ENCODE data around the gene IGF2R. TPM values are rescaled to one million over a fixed set of nuclear protein-coding genes. Genes with fewer than 3 reads are reported as not detected.

IGF2R gene
- total RNA-seq, 1 experiment from 2014 or later = 75.3 TPM

DNA sequence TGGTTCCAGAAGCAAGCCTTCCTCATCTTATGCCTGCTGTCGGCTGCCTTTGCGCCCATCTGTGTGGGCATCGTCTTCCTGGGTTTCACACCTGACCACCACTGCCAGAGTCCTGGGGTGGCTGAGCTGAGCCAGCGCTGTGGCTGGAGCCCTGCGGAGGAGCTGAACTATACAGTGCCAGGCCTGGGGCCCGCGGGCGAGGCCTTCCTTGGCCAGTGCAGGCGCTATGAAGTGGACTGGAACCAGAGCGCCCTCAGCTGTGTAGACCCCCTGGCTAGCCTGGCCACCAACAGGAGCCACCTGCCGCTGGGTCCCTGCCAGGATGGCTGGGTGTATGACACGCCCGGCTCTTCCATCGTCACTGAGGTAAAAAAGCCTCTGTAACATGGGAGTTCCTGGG is 153.1 kb downstream of the IGF2R start:
- DNase-seq (ENCODE audit: low spot score) (no peak), ATAC-seq (no peak)
- Mint-ChIP-seq H3K9me3 (peaks cover 27% of the 10 kb centered on the region), H3K4me1 (no peaks in the 10 kb centered on the region), H3K36me3 (peaks cover 6% of the 10 kb centered on the region), H3K4me3 (no peak overlapping the region), H3K27ac (no peak overlapping the region), H3K27me3 (ENCODE audit: low read depth) (no peaks in the 10 kb centered on the region)
- ChIA-PET CTCF (no interaction called here), POLR2A (no interaction called here)
- TF ChIP-seq CREB1 (CRISPR knock-in tag; IDR thresholded peaks at IDR 0.05) (no peak), SOX15 (CRISPR knock-in tag; IDR thresholded peaks at IDR 0.05) (no peak), ZBTB21 (CRISPR knock-in tag; IDR thresholded peaks at IDR 0.05; ENCODE audit: borderline replicate concordance) (no peak), CBFB (CRISPR knock-in tag; IDR thresholded peaks at IDR 0.05; ENCODE audit: low read depth) (no peak), MYBL2 (CRISPR knock-in tag; IDR thresholded peaks at IDR 0.05) (no peak), ZNF121 (CRISPR knock-in tag; IDR thresholded peaks at IDR 0.05) (no peak), CREM (CRISPR knock-in tag; IDR thresholded peaks at IDR 0.05) (no peak), ZNF396 (CRISPR knock-in tag; IDR thresholded peaks at IDR 0.05; ENCODE audit: borderline replicate concordance) (no peak), IRF2 (CRISPR knock-in tag; IDR thresholded peaks at IDR 0.05; ENCODE audit: borderline replicate concordance, low read depth) (no peak), SMAD3 (CRISPR knock-in tag; IDR thresholded peaks at IDR 0.05; ENCODE audit: borderline replicate concordance) (no peak), TP53 (CRISPR knock-in tag; IDR thresholded peaks at IDR 0.05) (no peak), ATF1 (CRISPR knock-in tag; IDR thresholded peaks at IDR 0.05) (no peak)
- TF ChIP-seq, protein P1, sequence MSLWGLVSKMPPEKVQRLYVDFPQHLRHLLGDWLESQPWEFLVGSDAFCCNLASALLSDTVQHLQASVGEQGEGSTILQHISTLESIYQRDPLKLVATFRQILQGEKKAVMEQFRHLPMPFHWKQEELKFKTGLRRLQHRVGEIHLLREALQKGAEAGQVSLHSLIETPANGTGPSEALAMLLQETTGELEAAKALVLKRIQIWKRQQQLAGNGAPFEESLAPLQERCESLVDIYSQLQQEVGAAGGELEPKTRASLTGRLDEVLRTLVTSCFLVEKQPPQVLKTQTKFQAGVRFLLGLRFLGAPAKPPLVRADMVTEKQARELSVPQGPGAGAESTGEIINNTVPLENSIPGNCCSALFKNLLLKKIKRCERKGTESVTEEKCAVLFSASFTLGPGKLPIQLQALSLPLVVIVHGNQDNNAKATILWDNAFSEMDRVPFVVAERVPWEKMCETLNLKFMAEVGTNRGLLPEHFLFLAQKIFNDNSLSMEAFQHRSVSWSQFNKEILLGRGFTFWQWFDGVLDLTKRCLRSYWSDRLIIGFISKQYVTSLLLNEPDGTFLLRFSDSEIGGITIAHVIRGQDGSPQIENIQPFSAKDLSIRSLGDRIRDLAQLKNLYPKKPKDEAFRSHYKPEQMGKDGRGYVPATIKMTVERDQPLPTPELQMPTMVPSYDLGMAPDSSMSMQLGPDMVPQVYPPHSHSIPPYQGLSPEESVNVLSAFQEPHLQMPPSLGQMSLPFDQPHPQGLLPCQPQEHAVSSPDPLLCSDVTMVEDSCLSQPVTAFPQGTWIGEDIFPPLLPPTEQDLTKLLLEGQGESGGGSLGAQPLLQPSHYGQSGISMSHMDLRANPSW (CRISPR knock-in tag; conservative IDR thresholded peaks at IDR 0.05; ENCODE audit: low read depth) = no peak
- TF ChIP-seq, protein P2, sequence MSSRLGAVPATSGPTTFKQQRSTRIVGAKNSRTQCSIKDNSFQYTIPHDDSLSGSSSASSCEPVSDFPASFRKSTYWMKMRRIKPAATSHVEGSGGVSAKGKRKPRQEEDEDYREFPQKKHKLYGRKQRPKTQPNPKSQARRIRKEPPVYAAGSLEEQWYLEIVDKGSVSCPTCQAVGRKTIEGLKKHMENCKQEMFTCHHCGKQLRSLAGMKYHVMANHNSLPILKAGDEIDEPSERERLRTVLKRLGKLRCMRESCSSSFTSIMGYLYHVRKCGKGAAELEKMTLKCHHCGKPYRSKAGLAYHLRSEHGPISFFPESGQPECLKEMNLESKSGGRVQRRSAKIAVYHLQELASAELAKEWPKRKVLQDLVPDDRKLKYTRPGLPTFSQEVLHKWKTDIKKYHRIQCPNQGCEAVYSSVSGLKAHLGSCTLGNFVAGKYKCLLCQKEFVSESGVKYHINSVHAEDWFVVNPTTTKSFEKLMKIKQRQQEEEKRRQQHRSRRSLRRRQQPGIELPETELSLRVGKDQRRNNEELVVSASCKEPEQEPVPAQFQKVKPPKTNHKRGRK (CRISPR knock-in tag; IDR thresholded peaks at IDR 0.05; ENCODE audit: borderline replicate concordance) = no peak
- TF ChIP-seq, protein P3, sequence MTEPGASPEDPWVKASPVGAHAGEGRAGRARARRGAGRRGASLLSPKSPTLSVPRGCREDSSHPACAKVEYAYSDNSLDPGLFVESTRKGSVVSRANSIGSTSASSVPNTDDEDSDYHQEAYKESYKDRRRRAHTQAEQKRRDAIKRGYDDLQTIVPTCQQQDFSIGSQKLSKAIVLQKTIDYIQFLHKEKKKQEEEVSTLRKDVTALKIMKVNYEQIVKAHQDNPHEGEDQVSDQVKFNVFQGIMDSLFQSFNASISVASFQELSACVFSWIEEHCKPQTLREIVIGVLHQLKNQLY (CRISPR knock-in tag; IDR thresholded peaks at IDR 0.05) = no peak
- TF ChIP-seq, protein P4, sequence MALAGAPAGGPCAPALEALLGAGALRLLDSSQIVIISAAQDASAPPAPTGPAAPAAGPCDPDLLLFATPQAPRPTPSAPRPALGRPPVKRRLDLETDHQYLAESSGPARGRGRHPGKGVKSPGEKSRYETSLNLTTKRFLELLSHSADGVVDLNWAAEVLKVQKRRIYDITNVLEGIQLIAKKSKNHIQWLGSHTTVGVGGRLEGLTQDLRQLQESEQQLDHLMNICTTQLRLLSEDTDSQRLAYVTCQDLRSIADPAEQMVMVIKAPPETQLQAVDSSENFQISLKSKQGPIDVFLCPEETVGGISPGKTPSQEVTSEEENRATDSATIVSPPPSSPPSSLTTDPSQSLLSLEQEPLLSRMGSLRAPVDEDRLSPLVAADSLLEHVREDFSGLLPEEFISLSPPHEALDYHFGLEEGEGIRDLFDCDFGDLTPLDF (CRISPR knock-in tag; IDR thresholded peaks at IDR 0.05) = no peak
- TF ChIP-seq, protein P5, sequence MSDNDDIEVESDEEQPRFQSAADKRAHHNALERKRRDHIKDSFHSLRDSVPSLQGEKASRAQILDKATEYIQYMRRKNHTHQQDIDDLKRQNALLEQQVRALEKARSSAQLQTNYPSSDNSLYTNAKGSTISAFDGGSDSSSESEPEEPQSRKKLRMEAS (CRISPR knock-in tag; IDR thresholded peaks at IDR 0.05) = no peak
- TF ChIP-seq, protein P6, sequence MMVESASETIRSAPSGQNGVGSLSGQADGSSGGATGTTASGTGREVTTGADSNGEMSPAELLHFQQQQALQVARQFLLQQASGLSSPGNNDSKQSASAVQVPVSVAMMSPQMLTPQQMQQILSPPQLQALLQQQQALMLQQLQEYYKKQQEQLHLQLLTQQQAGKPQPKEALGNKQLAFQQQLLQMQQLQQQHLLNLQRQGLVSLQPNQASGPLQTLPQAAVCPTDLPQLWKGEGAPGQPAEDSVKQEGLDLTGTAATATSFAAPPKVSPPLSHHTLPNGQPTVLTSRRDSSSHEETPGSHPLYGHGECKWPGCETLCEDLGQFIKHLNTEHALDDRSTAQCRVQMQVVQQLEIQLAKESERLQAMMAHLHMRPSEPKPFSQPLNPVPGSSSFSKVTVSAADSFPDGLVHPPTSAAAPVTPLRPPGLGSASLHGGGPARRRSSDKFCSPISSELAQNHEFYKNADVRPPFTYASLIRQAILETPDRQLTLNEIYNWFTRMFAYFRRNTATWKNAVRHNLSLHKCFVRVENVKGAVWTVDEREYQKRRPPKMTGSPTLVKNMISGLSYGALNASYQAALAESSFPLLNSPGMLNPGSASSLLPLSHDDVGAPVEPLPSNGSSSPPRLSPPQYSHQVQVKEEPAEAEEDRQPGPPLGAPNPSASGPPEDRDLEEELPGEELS (CRISPR knock-in tag; IDR thresholded peaks at IDR 0.05) = no peak
- TF ChIP-seq, protein P7, sequence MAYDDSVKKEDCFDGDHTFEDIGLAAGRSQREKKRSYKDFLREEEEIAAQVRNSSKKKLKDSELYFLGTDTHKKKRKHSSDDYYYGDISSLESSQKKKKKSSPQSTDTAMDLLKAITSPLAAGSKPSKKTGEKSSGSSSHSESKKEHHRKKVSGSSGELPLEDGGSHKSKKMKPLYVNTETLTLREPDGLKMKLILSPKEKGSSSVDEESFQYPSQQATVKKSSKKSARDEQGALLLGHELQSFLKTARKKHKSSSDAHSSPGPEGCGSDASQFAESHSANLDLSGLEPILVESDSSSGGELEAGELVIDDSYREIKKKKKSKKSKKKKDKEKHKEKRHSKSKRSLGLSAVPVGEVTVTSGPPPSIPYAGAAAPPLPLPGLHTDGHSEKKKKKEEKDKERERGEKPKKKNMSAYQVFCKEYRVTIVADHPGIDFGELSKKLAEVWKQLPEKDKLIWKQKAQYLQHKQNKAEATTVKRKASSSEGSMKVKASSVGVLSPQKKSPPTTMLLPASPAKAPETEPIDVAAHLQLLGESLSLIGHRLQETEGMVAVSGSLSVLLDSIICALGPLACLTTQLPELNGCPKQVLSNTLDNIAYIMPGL (CRISPR knock-in tag; IDR thresholded peaks at IDR 0.05) = no peak
- TF ChIP-seq, protein P8, sequence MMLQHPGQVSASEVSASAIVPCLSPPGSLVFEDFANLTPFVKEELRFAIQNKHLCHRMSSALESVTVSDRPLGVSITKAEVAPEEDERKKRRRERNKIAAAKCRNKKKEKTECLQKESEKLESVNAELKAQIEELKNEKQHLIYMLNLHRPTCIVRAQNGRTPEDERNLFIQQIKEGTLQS (CRISPR knock-in tag; conservative IDR thresholded peaks at IDR 0.05) = no peak
